Keratinocyte (primary cell): Measurements from ENCODE around the gene ROR2.

Experiments
- EZH2 ChIP-seq: IDR thresholded peaks from one replicate; pipeline ENCODE4 v1.6.1; 2012; ENCODE audit warnings: inconsistent platforms, mild to moderate bottlenecking, low read length, moderate library complexity
- TF ChIP-seq, protein P1 (sequence below), 3 experiments: IDR thresholded peaks in 1 of 3; conservative IDR thresholded peaks in 1 of 3; optimal IDR thresholded peaks in 1 of 3; 2 replicates in 2 of 3; 3 replicates in 1 of 3; pipeline versions ENCODE3 to v1.5.1; 2011; ENCODE audit warnings: low read length in 3 of 3, mild to moderate bottlenecking in 3 of 3, moderate library complexity in 2 of 3, control low read depth in 1 of 3, inconsistent platforms in 1 of 3; ENCODE audit not compliant: insufficient read depth in 2 of 3; ENCODE audit errors: extremely low read depth in 1 of 3

GRCh38 chr9:91533382-91533781 is 416.6 kb downstream of the ROR2 start:
- TF ChIP-seq, protein P1, sequence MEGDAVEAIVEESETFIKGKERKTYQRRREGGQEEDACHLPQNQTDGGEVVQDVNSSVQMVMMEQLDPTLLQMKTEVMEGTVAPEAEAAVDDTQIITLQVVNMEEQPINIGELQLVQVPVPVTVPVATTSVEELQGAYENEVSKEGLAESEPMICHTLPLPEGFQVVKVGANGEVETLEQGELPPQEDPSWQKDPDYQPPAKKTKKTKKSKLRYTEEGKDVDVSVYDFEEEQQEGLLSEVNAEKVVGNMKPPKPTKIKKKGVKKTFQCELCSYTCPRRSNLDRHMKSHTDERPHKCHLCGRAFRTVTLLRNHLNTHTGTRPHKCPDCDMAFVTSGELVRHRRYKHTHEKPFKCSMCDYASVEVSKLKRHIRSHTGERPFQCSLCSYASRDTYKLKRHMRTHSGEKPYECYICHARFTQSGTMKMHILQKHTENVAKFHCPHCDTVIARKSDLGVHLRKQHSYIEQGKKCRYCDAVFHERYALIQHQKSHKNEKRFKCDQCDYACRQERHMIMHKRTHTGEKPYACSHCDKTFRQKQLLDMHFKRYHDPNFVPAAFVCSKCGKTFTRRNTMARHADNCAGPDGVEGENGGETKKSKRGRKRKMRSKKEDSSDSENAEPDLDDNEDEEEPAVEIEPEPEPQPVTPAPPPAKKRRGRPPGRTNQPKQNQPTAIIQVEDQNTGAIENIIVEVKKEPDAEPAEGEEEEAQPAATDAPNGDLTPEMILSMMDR (optimal IDR thresholded peaks at IDR 0.05 in 1 of 3, IDR thresholded peaks at IDR 0.05 in 1 of 3, conservative IDR thresholded peaks at IDR 0.05 in 1 of 3; ENCODE audit: extremely low read depth in 1 of 3, insufficient read depth in 2 of 3, low read length in 3 of 3), result no peak
- TF ChIP-seq EZH2, result no peak
